Kidney (tissue), 14 donors: Measurements from ENCODE around the gene LARP1. TPM values are rescaled to one million over a fixed set of nuclear protein-coding genes. Genes with fewer than 3 reads are reported as not detected.
A peak's percentile ranks its signal among the peaks of the same experiment; 100 is the strongest.

Source experiments
- DNase-seq, 5 donors: peaks; one replicate each; pipeline ENCODE4 v3.0.0-alpha.2; 2013 to 2020
- FAIRE-seq: peaks from 2 replicates; lab custom pipeline; 2012; peaks lifted over from hg19 to GRCh38; lab: Jason Lieb, UNC
- H3K27ac ChIP-seq, 2 donors: one replicate each; pipeline ENCODE4 v1.7.0; 2013; ENCODE audit warnings: low read depth in 2 of 2, low read length in 2 of 2, inconsistent platforms in 1 of 2
- H3K27me3 ChIP-seq: one replicate; pipeline ENCODE4 v1.7.1; 2013; ENCODE audit warnings: low read length, inconsistent platforms; ENCODE audit not compliant: control insufficient read depth, insufficient read depth
- H3K36me3 ChIP-seq, 3 donors: one replicate each; pipeline versions ENCODE4 v1.7.0 to v1.7.1; 2013; ENCODE audit warnings: low read length in 3 of 3, control low read depth in 1 of 3, inconsistent platforms in 1 of 3; ENCODE audit not compliant: insufficient read depth in 3 of 3, control insufficient read depth in 2 of 3
- H3K4me1 ChIP-seq, 3 donors: one replicate each; pipeline versions ENCODE4 v1.7.0 to v1.7.1; 2013; ENCODE audit warnings: low read length in 3 of 3, inconsistent platforms in 1 of 3, low read depth in 1 of 3; ENCODE audit not compliant: control insufficient read depth in 2 of 3, insufficient read depth in 2 of 3
- H3K4me3 ChIP-seq, 3 donors: one replicate each; pipeline versions ENCODE4 v1.7.0 to v1.8.1; 2013; ENCODE audit warnings: low read length in 3 of 3, control low read depth in 1 of 3, inconsistent platforms in 1 of 3
- H3K9ac ChIP-seq, 3 donors: one replicate each; pipeline versions ENCODE4 v1.7.0 to v1.7.1; 2013; ENCODE audit warnings: low read length in 3 of 3, control low read depth in 1 of 3, inconsistent platforms in 1 of 3
- H3K9me3 ChIP-seq, 3 donors: one replicate each; pipeline versions ENCODE4 v1.7.0 to v1.7.1; 2013; ENCODE audit warnings: low read length in 3 of 3, control low read depth in 1 of 3, inconsistent platforms in 1 of 3; ENCODE audit not compliant: control insufficient read depth in 2 of 3, insufficient read depth in 1 of 3
- CTCF ChIP-seq: IDR thresholded peaks from 3 replicates; pipeline ENCODE4 v1.5.1; 2012; ENCODE audit warnings: mild to moderate bottlenecking, moderate library complexity, borderline replicate concordance; ENCODE audit not compliant: insufficient read depth; ENCODE audit errors: extremely low read depth
- intact Hi-C: fragments of 100-400 bp; cut with DNase I; formaldehyde crosslinking; loops from one replicate; pipeline ENCODE4 v1.11.1; 2022
- microRNA-seq: library from miRNA; unstranded; fragments of <30 nt; microRNA quantifications from one replicate; pipeline ENCODE4 v1.2.0, GENCODE V29; 2020
- polyA plus RNA-seq: library from polyadenylated mRNA; stranded (reverse); fragments of 350-450 nt; fragmentation: Illumina TruSeq; extraction: RNeasy Lipid Tissue Mini Kit (QIAGEN cat#74804); gene quantifications from one replicate; pipeline ENCODE4 v1.2.3, GENCODE V29; 2014; ENCODE audit warnings: low read depth, low replicate concordance; ENCODE audit not compliant: insufficient read depth
- total RNA-seq: library from RNA; stranded (reverse); fragmentation: NEBNext Ultra II Directional; extraction: Animal tissue kit (Norgen Biotek cat#: 25700); gene quantifications from one replicate; pipeline ENCODE4 v1.2.1, GENCODE V29; 2021
- donor health status: control.
- donor health status: control.
- donor health status: control.
- donor health status: control.
- donor health status: control.
- donor health status: DM: yes; HTN: yes; CAD: no.
- donor health status: Normal renal cell carcinoma (clear cell type).

LARP1 gene
- total and polyA plus RNA-seq, 2 donors from 2014 or later, result 25.2 to 155 TPM

GRCh38 chr5:154863291-154864080 is 108.3 kb downstream of the LARP1 start:
- no peak overlapping the region for H3K9ac ChIP-seq
- no peaks in the 10 kb centered on the region for H3K9me3 ChIP-seq
- H3K4me3 ChIP-seq, result no peak overlapping the region
- peaks cover 0 to 24% (median 11%) of the 10 kb centered on the region in 3 donors for H3K36me3 ChIP-seq
- H3K27ac ChIP-seq, result no peak overlapping the region
- H3K4me1 ChIP-seq, result peaks cover 0 to 11% (median 2%) of the 10 kb centered on the region in 3 donors
- FAIRE-seq (no peak), DNase-seq (peak in 1 of 5 donors; percentile 5)
- intact Hi-C loops, result no loop called here
- H3K27me3 ChIP-seq, result no peaks in the 10 kb centered on the region
- no peak for TF ChIP-seq CTCF

- H3K9me3 ChIP-seq, result no peaks in the 10 kb centered on the region
- FAIRE-seq (no peak), DNase-seq (no peak)
- no peak for TF ChIP-seq CTCF
- H3K27me3 ChIP-seq, result no peaks in the 10 kb centered on the region
- H3K36me3 ChIP-seq, result peaks cover 1 to 24% (median 12%) of the 10 kb centered on the region in 3 donors
- intact Hi-C loops, result no loop called here
- H3K4me3 ChIP-seq, result no peak overlapping the region
- H3K4me1 ChIP-seq, result peaks cover 0 to 2% (median 0%) of the 10 kb centered on the region in 3 donors
- no peak overlapping the region for H3K9ac ChIP-seq
- H3K27ac ChIP-seq, result no peak overlapping the region
Observed at GRCh38 chr5:154865466-154866184, 110.4 kb downstream of the LARP1 start.

- TF ChIP-seq CTCF, result no peak
- Histone ChIP-seq H3K9ac (no peak overlapping the region), H3K4me1 (peaks cover 0 to 2% (median 0%) of the 10 kb centered on the region in 3 donors), H3K4me3 (no peak overlapping the region), H3K27me3 (no peaks in the 10 kb centered on the region), H3K27ac (no peak overlapping the region), H3K9me3 (no peaks in the 10 kb centered on the region), H3K36me3 (peaks cover 6 to 24% (median 14%) of the 10 kb centered on the region in 3 donors)
- FAIRE-seq (no peak), DNase-seq (no peak)
- intact Hi-C loops, result no loop called here
Observed at GRCh38 chr5:154866841-154867240, 111.7 kb downstream of the LARP1 start.

Small RNA genes within 50 kb of the gene (microRNA-seq; reads per million reads assigned to microRNA genes)
- not detected for gene MIR378H

Other genes starting within 250 kb of the LARP1 start
- 14.1 TPM for gene FAXDC2, start 95.2 kb downstream of the LARP1 start, total RNA-seq
- 18.3 TPM for gene FAXDC2, start 95.2 kb downstream of the LARP1 start, polyA plus RNA-seq
- gene CNOT8, start 103.2 kb downstream of the LARP1 start, total RNA-seq, result 40.4 TPM
- gene CNOT8, start 103.2 kb downstream of the LARP1 start, polyA plus RNA-seq, result 28.4 TPM
- gene GEMIN5, start 182.8 kb downstream of the LARP1 start, total RNA-seq, result 14.8 TPM
- 3.5 TPM for gene GEMIN5, start 182.8 kb downstream of the LARP1 start, polyA plus RNA-seq
- gene MRPL22, start 185.7 kb downstream of the LARP1 start, total RNA-seq, result 40.8 TPM
- gene MRPL22, start 185.7 kb downstream of the LARP1 start, polyA plus RNA-seq, result 72.7 TPM